GM12892 (cell line): ENCODE data around the gene KRTAP2-4.

Experiments used
- POLR2A ChIP-seq: IDR thresholded peaks from 2 replicates; pipeline ENCODE4 v1.6.1; 2011; ENCODE audit warnings: low read depth, low read length, control low read depth
- POLR2AphosphoS5 ChIP-seq: IDR thresholded peaks from 2 replicates; pipeline ENCODE4 v1.6.1; 2011; ENCODE audit warnings: low read depth, low read length, control low read depth
- TAF1 ChIP-seq: IDR thresholded peaks from 2 replicates; pipeline ENCODE4 v1.6.1; 2011; ENCODE audit warnings: low read depth, mild to moderate bottlenecking, control low read depth, low read length, borderline replicate concordance

DNA sequence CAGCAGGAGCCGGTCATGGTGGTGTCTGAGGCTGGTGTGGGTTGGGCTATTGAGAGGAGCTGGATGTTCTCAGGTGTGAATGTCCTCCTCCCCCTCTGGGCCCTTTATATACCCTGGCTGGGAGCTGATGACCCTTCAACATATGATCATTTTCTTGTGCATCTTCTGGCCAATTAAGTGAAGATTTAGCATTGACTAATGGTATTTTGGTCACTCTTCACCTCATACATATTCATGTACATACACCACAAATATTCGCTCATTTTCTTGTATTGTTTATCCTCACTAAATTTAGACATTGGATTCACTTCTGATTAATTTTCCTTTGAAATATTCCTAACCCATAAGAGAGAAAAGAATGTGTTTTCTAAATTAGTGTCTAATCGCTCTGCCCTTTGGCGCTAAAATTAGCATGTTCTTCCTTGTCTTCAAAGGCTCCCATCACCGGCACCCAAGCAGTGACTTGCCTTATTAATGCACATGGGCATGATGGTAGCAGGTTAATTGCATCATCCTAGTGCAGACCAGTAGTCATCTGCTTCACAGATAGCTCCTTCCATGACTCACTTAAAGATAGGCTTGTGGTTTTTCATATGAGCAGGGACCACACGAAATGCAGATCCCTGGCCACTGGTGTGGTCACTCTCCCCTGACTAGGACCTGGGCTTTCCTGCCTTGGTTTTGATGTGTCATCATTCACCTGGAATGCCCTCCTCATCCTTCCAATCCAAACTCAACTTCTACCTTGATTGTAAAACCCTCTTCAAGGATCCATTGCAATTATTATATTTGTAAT lies at the start of gene KRTAP2-4:
- TF ChIP-seq POLR2AphosphoS5 (no peak), POLR2A (no peak), TAF1 (no peak)
